Body of pancreas (tissue), 4 donors: ENCODE results near the gene OR51A4.

Source experiments
- POLR2A ChIP-seq, 3 donors: fragments of 450-650 bp; IDR thresholded peaks; one replicate each; pipeline ENCODE4 v1.6.1; 2016; ENCODE audit warnings: antibody characterized with exemption in 3 of 3, mild to moderate bottlenecking in 2 of 3
- TF ChIP-seq, protein P1 (sequence below), 7 experiments: fragments of 450-650 bp in 4 of 7; fragments of 200-600 bp in 3 of 7; sonication (generic) in 3 of 7; IDR thresholded peaks; one replicate each; pipeline ENCODE4 v1.5.1; 2016 to 2019; ENCODE audit warnings: antibody characterized with exemption in 7 of 7

DNA sequence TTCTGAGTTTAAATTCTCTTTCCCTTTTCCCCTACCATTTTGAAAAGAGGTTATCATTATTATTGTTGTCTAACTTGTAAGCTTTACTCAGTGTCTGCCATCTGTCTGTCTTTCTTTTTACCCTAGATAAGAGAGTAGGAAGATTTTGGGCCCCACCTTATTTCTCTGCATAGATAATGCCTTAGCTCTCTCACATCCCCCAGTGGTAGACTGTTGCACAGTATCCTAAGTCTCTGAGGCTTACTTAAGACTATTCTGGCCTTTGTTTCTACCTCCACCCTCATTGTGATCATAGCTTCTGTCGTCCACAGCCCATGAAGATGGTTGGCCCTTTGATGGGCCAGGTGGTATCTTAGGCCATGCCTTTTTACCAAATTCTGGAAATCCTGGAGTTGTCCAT lies 43.7 kb upstream of the OR51A4 start:
- TF ChIP-seq, protein P1, sequence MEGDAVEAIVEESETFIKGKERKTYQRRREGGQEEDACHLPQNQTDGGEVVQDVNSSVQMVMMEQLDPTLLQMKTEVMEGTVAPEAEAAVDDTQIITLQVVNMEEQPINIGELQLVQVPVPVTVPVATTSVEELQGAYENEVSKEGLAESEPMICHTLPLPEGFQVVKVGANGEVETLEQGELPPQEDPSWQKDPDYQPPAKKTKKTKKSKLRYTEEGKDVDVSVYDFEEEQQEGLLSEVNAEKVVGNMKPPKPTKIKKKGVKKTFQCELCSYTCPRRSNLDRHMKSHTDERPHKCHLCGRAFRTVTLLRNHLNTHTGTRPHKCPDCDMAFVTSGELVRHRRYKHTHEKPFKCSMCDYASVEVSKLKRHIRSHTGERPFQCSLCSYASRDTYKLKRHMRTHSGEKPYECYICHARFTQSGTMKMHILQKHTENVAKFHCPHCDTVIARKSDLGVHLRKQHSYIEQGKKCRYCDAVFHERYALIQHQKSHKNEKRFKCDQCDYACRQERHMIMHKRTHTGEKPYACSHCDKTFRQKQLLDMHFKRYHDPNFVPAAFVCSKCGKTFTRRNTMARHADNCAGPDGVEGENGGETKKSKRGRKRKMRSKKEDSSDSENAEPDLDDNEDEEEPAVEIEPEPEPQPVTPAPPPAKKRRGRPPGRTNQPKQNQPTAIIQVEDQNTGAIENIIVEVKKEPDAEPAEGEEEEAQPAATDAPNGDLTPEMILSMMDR (IDR thresholded peaks at IDR 0.05), result peak in 2 of 7 experiments; percentile 14 to 31
- no peak for TF ChIP-seq POLR2A (IDR thresholded peaks at IDR 0.05)
